Trophoblast cell (in vitro differentiated cells and primary cell): ENCODE measurements around the gene RAC2.

Source experiments
- DNase-seq, 2 donors: peaks; one replicate each; pipeline ENCODE4 v3.0.0-alpha.2; 2016
- H2AFZ ChIP-seq: 2 replicates; pipeline ENCODE4 v1.6.1; 2013; ENCODE audit warnings: low read length, moderate library complexity, mild to moderate bottlenecking; ENCODE audit not compliant: insufficient read depth, poor library complexity
- H2AK5ac ChIP-seq: 2 replicates; pipeline ENCODE4 v1.6.1; 2013; ENCODE audit warnings: mild to moderate bottlenecking, low read length
- H2BK120ac ChIP-seq: 2 replicates; pipeline ENCODE4 v1.6.1; 2013; ENCODE audit warnings: low read length, mild to moderate bottlenecking, moderate library complexity; ENCODE audit not compliant: insufficient read depth, poor library complexity
- H2BK12ac ChIP-seq: 2 replicates; pipeline ENCODE4 v1.6.1; 2013; ENCODE audit warnings: mild to moderate bottlenecking, low read length, moderate library complexity
- H2BK5ac ChIP-seq: 2 replicates; pipeline ENCODE4 v1.6.1; 2013; ENCODE audit warnings: low read length, low read depth, moderate library complexity, mild to moderate bottlenecking; ENCODE audit not compliant: poor library complexity
- H3K14ac ChIP-seq: 2 replicates; pipeline ENCODE4 v1.6.1; 2013; ENCODE audit warnings: mild to moderate bottlenecking, low read length
- H3K18ac ChIP-seq: 2 replicates; pipeline ENCODE4 v1.6.1; 2013; ENCODE audit warnings: mild to moderate bottlenecking, low read length
- H3K23ac ChIP-seq: 2 replicates; pipeline ENCODE4 v1.6.1; 2013; ENCODE audit warnings: low read length
- H3K27ac ChIP-seq: 2 replicates; pipeline ENCODE4 v1.5.1; 2013; ENCODE audit warnings: low read depth, mild to moderate bottlenecking, inconsistent platforms, low read length, moderate library complexity
- H3K27me3 ChIP-seq: 2 replicates; pipeline ENCODE4 v1.6.1; 2013; ENCODE audit warnings: inconsistent platforms, mild to moderate bottlenecking, low read length, moderate library complexity; ENCODE audit not compliant: insufficient read depth
- H3K36me3 ChIP-seq, 2 experiments: 1 replicate in 1 of 2; 2 replicates in 1 of 2; pipeline ENCODE4 v1.6.1; 2013; ENCODE audit warnings: low read length in 2 of 2, mild to moderate bottlenecking in 2 of 2, moderate library complexity in 1 of 2; ENCODE audit not compliant: insufficient read depth in 2 of 2, control insufficient read depth in 1 of 2
- H3K4ac ChIP-seq: 2 replicates; pipeline ENCODE4 v1.6.1; 2013; ENCODE audit warnings: low read depth, mild to moderate bottlenecking, low read length, moderate library complexity
- H3K4me1 ChIP-seq, 2 experiments: 1 replicate in 1 of 2; 2 replicates in 1 of 2; pipeline ENCODE4 v1.6.1; 2013; ENCODE audit warnings: low read length in 2 of 2, mild to moderate bottlenecking in 2 of 2, moderate library complexity in 1 of 2; ENCODE audit not compliant: insufficient read depth in 2 of 2, control insufficient read depth in 1 of 2
- H3K4me2 ChIP-seq: 2 replicates; pipeline ENCODE4 v1.6.1; 2013; ENCODE audit warnings: inconsistent platforms, mild to moderate bottlenecking, low read length, moderate library complexity
- H3K4me3 ChIP-seq: 2 replicates; pipeline ENCODE4 v1.5.1; 2013; ENCODE audit warnings: mild to moderate bottlenecking, low read depth, low read length, inconsistent platforms
- H3K79me1 ChIP-seq: one replicate; pipeline ENCODE4 v1.6.1; 2013; ENCODE audit warnings: low read length
- H3K79me2 ChIP-seq: 2 replicates; pipeline ENCODE4 v1.6.1; 2013; ENCODE audit warnings: low read length, mild to moderate bottlenecking; ENCODE audit not compliant: control insufficient read depth, insufficient read depth, poor library complexity
- H3K9ac ChIP-seq: 2 replicates; pipeline ENCODE4 v1.6.1; 2013; ENCODE audit warnings: mild to moderate bottlenecking, low read length
- H3K9me3 ChIP-seq: 2 replicates; pipeline ENCODE4 v1.6.1; 2013; ENCODE audit warnings: low read depth, mild to moderate bottlenecking, control low read depth, inconsistent platforms, low read length; ENCODE audit not compliant: insufficient read depth
- H4K12ac ChIP-seq: 2 replicates; pipeline ENCODE4 v1.6.1; 2013; ENCODE audit warnings: low read depth, mild to moderate bottlenecking, low read length, moderate library complexity
- H4K8ac ChIP-seq: 2 replicates; pipeline ENCODE4 v1.6.1; 2013; ENCODE audit warnings: low read depth, mild to moderate bottlenecking, low read length, moderate library complexity
- H4K91ac ChIP-seq: one replicate; pipeline ENCODE4 v1.6.1; 2013; ENCODE audit warnings: low read depth, mild to moderate bottlenecking, low read length, moderate library complexity
- WGBS: extraction: QIAGEN DNeasy Blood & Tissue Kit; methylation state at CpG from one replicate; pipeline ENCODE4 v1.1.7; 2013; ENCODE audit warnings: missing lambda C conversion rate; ENCODE audit not compliant: insufficient read length, insufficient coverage; ENCODE audit errors: extremely low coverage; 5-methylcytosine and 5-hydroxymethylcytosine counted together

The RAC2 gene

DNA sequence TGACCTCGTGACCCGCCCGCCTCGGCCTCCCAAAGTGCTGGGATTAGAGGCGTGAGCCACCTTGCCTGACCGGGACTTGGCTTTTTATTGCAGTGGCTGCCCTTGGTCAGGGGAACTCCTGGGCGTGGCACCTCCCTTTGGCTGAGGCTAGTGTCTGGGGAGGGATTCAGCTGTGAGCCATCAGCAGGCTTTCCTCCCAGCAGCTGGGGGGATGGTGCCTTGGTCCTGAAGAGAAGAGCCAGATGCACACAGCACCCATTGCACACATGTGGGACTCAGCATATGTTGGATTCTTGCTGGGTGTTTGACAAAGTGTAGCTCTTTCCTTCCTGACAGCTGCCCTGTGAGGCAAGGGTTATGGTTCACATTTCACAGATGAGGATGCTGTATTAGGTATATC lies 46.7 kb upstream of the RAC2 start:
- H3K27me3 ChIP-seq: no peaks in the 10 kb centered on the region
- no peaks in the 10 kb centered on the region for H3K4me1 ChIP-seq
- DNase-seq: no peak
- no peak overlapping the region for H4K12ac ChIP-seq
- no peak overlapping the region for H3K4ac ChIP-seq
- no peaks in the 10 kb centered on the region for H3K9me3 ChIP-seq
- no peak overlapping the region for H2BK5ac ChIP-seq
- no peak overlapping the region for H3K27ac ChIP-seq
- no peaks in the 10 kb centered on the region for H3K79me1 ChIP-seq
- no peaks in the 10 kb centered on the region for H3K79me2 ChIP-seq
- H3K4me2 ChIP-seq: no peak overlapping the region
- no peak overlapping the region for H3K9ac ChIP-seq
- H2BK120ac ChIP-seq: no peak overlapping the region
- H3K36me3 ChIP-seq: no peaks in the 10 kb centered on the region
- no peak overlapping the region for H3K14ac ChIP-seq
- H3K23ac ChIP-seq: no peak overlapping the region
- no peak overlapping the region for H3K18ac ChIP-seq
- H2AFZ ChIP-seq: no peak overlapping the region
- H3K4me3 ChIP-seq: no peak overlapping the region
- WGBS: no CpG with 5 or more reads among the region's 7 CpGs
- no peak overlapping the region for H4K91ac ChIP-seq
- H4K8ac ChIP-seq: no peak overlapping the region
- no peak overlapping the region for H2BK12ac ChIP-seq
- H2AK5ac ChIP-seq: no peak overlapping the region

DNA sequence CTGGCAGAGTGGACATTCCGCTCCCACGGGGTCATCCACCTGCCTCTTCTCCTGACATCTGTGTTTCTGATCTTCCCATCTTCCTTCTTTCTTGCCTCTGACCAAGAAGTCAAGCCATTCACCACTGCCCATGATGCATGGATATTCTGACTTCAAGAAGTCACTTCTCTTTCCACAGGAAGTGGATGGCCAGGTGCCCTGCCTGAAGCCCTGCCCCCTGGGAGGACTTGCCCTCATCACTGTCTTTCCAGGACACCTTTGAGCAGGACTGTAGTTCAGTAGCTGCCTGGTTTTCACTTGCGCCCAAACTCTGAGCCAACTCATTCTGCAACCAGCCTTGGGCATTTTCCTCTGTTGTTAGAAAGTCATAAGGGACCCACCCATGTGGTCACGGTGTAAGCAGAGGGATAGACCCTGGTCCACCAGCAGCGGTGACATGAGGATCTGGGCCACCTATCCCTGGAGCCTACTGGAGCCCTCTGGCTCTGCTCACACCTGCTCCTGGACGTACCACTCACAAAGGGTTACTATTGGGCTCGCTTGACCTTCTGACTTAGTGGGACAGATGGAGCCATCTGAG lies 45.2 kb upstream of the RAC2 start:
- no peak overlapping the region for H2AFZ ChIP-seq
- no peaks in the 10 kb centered on the region for H3K36me3 ChIP-seq
- H3K4ac ChIP-seq: no peak overlapping the region
- H3K79me1 ChIP-seq: no peaks in the 10 kb centered on the region
- no peak overlapping the region for H4K12ac ChIP-seq
- WGBS: no CpG with 5 or more reads among the region's 7 CpGs
- H2BK5ac ChIP-seq: no peak overlapping the region
- no peaks in the 10 kb centered on the region for H3K4me1 ChIP-seq
- no peak overlapping the region for H3K4me3 ChIP-seq
- H4K8ac ChIP-seq: no peak overlapping the region
- no peaks in the 10 kb centered on the region for H3K27me3 ChIP-seq
- DNase-seq: no peak
- H3K9ac ChIP-seq: no peak overlapping the region
- H3K18ac ChIP-seq: no peak overlapping the region
- H3K79me2 ChIP-seq: no peaks in the 10 kb centered on the region
- H3K27ac ChIP-seq: no peak overlapping the region
- H4K91ac ChIP-seq: no peak overlapping the region
- no peak overlapping the region for H3K14ac ChIP-seq
- H3K4me2 ChIP-seq: no peak overlapping the region
- no peak overlapping the region for H2BK12ac ChIP-seq
- no peak overlapping the region for H2AK5ac ChIP-seq
- H3K23ac ChIP-seq: no peak overlapping the region
- no peak overlapping the region for H2BK120ac ChIP-seq
- H3K9me3 ChIP-seq: no peaks in the 10 kb centered on the region

GRCh38 chr22:37288521-37288920 lies 44.5 kb upstream of the RAC2 start:
- Histone ChIP-seq H4K8ac (no peak overlapping the region), H3K79me1 (no peaks in the 10 kb centered on the region), H3K9ac (no peak overlapping the region), H3K79me2 (no peaks in the 10 kb centered on the region), H2BK120ac (no peak overlapping the region), H2BK12ac (no peak overlapping the region), H3K9me3 (no peaks in the 10 kb centered on the region), H3K14ac (no peak overlapping the region), H3K36me3 (no peaks in the 10 kb centered on the region), H3K27ac (no peak overlapping the region), H3K4me2 (no peak overlapping the region), H4K12ac (no peak overlapping the region), H3K4ac (no peak overlapping the region), H2AFZ (no peak overlapping the region), H3K18ac (no peak overlapping the region), H3K23ac (no peak overlapping the region), H2AK5ac (no peak overlapping the region), H3K4me3 (no peak overlapping the region), H3K27me3 (no peaks in the 10 kb centered on the region), H3K4me1 (no peaks in the 10 kb centered on the region), H2BK5ac (no peak overlapping the region), H4K91ac (no peak overlapping the region)
- no CpG with 5 or more reads among the region's 7 CpGs for WGBS
- no peak for DNase-seq

- Histone ChIP-seq H3K14ac (no peak overlapping the region), H4K8ac (no peak overlapping the region), H3K4me2 (no peak overlapping the region), H3K18ac (no peak overlapping the region), H4K12ac (no peak overlapping the region), H3K79me2 (no peaks in the 10 kb centered on the region), H3K9me3 (no peaks in the 10 kb centered on the region), H3K79me1 (no peaks in the 10 kb centered on the region), H4K91ac (no peak overlapping the region), H3K4ac (no peak overlapping the region), H3K4me3 (no peak overlapping the region), H2BK12ac (no peak overlapping the region), H2AK5ac (no peak overlapping the region), H3K4me1 (no peaks in the 10 kb centered on the region), H2BK5ac (no peak overlapping the region), H3K23ac (no peak overlapping the region), H2AFZ (no peak overlapping the region), H3K36me3 (no peaks in the 10 kb centered on the region), H3K9ac (no peak overlapping the region), H3K27ac (no peak overlapping the region), H3K27me3 (no peaks in the 10 kb centered on the region), H2BK120ac (no peak overlapping the region)
- no peak for DNase-seq
- no CpG with 5 or more reads among the region's 10 CpGs for WGBS
These were observed 43.5 kb upstream of the RAC2 start for GRCh38 chr22:37287550-37287951.
